ENCODE measurements around the gene SIGLEC14.

SIGLEC14 gene

GRCh38 chr19:51628153-51628939, 18.3 kb downstream of the SIGLEC14 start:
- no peak for FAIRE-seq
- DNase-seq (ENCODE audit: extremely low spot score, insufficient read length, low read depth) = no peak

DNA sequence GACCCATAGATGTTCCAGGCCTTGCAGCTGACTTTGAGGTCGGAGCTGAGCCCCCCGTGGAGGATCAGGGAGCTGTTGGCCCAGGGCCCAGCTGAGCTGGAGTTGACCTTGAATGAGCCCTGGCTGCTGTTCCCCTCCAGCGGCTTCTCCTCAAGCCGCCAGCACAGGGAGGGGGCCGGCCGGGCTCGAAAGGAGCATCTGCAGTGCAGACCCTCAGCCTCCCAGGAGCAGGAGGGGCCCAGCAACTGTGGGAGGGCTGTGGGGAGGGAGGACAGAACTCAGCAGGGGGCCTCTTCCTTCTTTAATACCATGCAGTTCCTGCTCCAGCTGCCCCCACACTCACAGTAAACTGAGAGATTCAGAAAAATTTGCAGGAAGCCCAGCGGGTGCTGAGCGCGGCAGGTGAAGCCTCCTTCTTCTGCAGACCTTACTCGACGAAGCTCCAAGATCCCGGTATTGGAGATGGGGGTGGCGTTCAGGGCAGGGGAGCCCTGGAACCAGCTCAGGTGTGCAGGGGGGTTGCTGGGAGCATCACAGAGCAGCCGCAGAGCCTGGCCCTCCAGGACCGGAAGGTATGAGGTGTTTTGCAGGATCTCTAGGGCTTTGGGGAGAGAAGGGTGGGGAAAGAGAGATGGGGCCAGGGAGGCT, 19.0 kb downstream of the SIGLEC14 start:
- no peak for FAIRE-seq
- no peak for DNase-seq (ENCODE audit: extremely low spot score, insufficient read length, low read depth)

GRCh38 chr19:51626675-51627074, 19.9 kb downstream of the SIGLEC14 start:
- DNase-seq (ENCODE audit: extremely low spot score, insufficient read length, low read depth) (no peak), FAIRE-seq (no peak)

GRCh38 chr19:51621178-51621577, 25.4 kb downstream of the SIGLEC14 start:
- peak; percentile 50 for DNase-seq (ENCODE audit: extremely low spot score, insufficient read length, low read depth)
- peak; percentile 94 for FAIRE-seq

GRCh38 chr19:51615991-51616390, 30.6 kb downstream of the SIGLEC14 start:
- FAIRE-seq (no peak), DNase-seq (ENCODE audit: extremely low spot score, insufficient read length, low read depth) (no peak)

GRCh38 chr19:51614789-51615188, 31.8 kb downstream of the SIGLEC14 start:
- no peak for FAIRE-seq

DNA sequence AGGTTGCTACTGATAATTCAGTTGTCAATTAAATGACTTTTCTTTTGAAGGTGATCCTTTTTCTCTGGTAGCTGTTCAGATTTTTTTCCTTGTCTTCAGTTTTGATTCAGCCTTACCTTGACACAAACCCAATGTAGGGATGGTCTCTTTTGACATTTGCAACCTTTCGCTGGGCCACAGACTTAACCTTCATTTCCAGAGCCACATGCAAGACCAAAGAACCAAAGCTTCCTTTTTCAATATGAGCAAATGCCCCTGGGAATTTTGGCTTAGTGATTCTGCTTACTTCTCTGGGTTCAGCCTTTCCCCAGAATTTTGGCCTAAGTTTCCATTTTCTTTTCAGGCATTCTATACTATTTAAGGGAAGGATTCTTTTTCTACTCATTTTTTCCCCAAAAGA, 36.0 kb downstream of the SIGLEC14 start:
- FAIRE-seq (no peak), DNase-seq (ENCODE audit: extremely low spot score, insufficient read length, low read depth) (no peak)

More at GRCh38 chr19:51614789-51615188, 31.8 kb downstream of the SIGLEC14 start:
- no peak for DNase-seq (ENCODE audit: extremely low spot score, insufficient read length, low read depth)

- peak; percentile 50 for FAIRE-seq
- DNase-seq (ENCODE audit: extremely low spot score, insufficient read length, low read depth) = no peak
These were observed 38.6 kb downstream of the SIGLEC14 start for GRCh38 chr19:51607920-51608562.

DNA sequence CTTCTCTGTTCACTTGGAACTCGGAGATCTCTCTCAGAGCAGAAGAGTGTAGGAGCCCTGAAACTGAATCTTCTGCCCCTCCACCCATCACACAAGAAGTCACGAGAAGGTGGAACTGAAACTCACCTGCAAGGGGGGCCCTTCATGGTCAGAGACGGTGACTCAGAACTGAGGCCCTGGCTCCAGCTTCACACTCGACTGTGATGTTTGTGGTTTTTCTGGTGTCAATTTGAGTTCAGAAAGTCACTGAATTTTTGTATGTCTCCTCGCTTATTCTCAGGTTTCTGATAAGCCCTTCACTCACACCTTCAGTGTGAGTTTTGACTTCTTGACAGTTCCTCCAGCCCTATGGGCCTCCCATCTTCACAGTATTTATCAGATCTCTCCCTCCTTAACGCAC, 39.5 kb downstream of the SIGLEC14 start:
- FAIRE-seq (peak; percentile 100), DNase-seq (ENCODE audit: extremely low spot score, insufficient read length, low read depth) (peak; percentile 78)

DNA sequence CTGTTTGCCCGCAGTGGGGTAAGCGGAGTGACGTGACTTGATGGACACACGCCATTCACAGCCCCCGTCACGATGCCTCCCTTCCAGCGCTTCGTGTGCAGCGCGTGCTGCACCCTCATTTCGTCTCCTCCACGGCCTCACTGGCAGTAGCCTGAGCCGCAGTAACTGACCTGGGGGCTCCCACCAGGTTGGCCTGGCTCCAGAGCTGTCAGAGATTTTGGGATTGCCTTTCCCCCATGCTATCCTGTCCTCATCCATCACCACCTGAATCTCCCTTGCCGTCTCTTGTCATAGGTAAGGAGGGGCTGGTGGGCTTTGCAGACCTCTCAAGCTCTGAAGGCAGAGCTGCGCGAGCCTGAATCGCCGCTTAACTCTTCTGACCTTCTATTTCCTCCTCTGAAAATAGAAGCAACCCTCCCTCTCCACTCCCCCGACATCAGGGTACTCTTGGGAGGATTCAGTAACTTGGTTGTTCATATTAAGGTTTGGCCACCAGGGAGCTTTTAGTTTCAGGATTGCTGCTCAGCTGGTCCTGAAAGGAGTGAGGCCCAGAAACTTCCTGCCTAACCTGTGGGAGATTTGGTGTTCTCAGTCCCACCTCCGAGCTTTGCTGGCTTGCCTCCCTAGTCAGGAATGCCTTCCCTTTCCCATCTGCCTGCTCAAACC, 44.3 kb downstream of the SIGLEC14 start:
- DNase-seq (ENCODE audit: extremely low spot score, insufficient read length, low read depth) = no peak
- peak; percentile 93 for FAIRE-seq

GRCh38 chr19:51600940-51601580, 45.6 kb downstream of the SIGLEC14 start:
- peak; percentile 33 for FAIRE-seq

GRCh38 chr19:51599084-51599483, 47.5 kb downstream of the SIGLEC14 start:
- DNase-seq (ENCODE audit: extremely low spot score, insufficient read length, low read depth) (no peak), FAIRE-seq (no peak)

More at GRCh38 chr19:51600940-51601580, 45.6 kb downstream of the SIGLEC14 start:
- DNase-seq (ENCODE audit: extremely low spot score, insufficient read length, low read depth) = no peak

- no peak for DNase-seq (ENCODE audit: extremely low spot score, insufficient read length, low read depth)
- FAIRE-seq = no peak
These were observed 48.3 kb downstream of the SIGLEC14 start for GRCh38 chr19:51598159-51598915.

- no peak for DNase-seq (ENCODE audit: extremely low spot score, insufficient read length, low read depth)
- no peak for FAIRE-seq
These were observed 51.1 kb downstream of the SIGLEC14 start for GRCh38 chr19:51595190-51596175.

DNA sequence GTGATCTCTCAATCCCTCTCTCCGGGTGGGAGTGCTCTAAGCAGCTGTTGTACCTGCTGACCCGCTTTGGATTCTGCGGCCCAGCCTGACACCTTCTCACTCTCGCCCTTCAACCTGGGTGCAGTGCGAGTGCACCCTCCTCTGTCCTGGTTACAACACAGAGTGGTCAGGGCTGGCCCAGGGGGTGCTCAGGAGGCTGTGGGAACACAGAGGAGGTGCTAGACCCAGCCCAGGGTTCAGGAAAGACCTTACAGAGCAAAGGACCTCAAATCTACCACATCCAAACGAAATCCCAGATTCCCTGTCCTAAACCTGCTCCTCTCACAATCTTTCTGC, 51.9 kb downstream of the SIGLEC14 start:
- FAIRE-seq (no peak), DNase-seq (ENCODE audit: extremely low spot score, insufficient read length, low read depth) (no peak)

GRCh38 chr19:51593969-51594773, 52.5 kb downstream of the SIGLEC14 start:
- FAIRE-seq (peak; percentile 99), DNase-seq (ENCODE audit: extremely low spot score, insufficient read length, low read depth) (peak; percentile 95)

DNA sequence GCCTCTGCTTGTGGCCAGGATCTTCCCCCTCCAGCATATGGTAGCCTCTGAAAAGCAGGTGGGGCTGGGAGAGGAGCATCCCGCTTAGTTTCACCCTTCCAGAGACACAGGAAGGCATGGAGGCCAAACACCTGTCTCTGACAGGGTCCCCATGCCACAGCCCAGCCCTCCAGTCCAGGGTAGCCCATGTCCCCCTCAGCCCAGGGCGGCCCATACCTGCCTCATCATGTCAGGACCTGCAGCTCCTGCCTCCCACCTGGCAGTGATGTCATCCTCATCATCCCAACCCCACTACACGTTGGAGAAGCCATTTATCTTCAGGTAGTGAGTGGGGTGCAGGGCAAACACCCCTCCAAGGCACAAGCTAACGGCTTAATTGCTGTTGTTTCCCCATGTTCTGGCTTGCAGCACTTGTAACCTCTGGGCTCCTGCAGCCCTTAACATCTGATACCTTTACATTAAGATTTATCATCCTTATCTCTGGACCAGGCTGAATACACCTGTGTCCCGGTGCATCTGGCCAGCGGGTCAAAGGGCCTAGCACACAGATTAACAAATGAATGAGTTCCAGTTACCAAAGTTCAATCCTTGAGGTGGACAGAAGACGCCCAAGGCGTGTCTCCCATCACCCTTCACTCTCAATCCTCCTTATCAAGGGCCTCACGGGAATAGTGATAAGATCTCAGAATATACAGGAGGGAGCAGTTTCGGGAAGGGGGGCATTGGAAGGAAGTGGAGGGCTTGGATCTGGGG, 53.3 kb downstream of the SIGLEC14 start:
- FAIRE-seq (no peak), DNase-seq (ENCODE audit: extremely low spot score, insufficient read length, low read depth) (no peak)
